NOMO-1 treated with DMSO at 0.1 percent for 48 hours (cell line): ENCODE results near the gene CSNK2B.

Experiments used
- DNase-seq: peaks from one replicate; lab custom pipeline; 2025; ENCODE audit not compliant: unreplicated experiment; lab: John Stamatoyannopoulos, UW

The CSNK2B gene

DNA sequence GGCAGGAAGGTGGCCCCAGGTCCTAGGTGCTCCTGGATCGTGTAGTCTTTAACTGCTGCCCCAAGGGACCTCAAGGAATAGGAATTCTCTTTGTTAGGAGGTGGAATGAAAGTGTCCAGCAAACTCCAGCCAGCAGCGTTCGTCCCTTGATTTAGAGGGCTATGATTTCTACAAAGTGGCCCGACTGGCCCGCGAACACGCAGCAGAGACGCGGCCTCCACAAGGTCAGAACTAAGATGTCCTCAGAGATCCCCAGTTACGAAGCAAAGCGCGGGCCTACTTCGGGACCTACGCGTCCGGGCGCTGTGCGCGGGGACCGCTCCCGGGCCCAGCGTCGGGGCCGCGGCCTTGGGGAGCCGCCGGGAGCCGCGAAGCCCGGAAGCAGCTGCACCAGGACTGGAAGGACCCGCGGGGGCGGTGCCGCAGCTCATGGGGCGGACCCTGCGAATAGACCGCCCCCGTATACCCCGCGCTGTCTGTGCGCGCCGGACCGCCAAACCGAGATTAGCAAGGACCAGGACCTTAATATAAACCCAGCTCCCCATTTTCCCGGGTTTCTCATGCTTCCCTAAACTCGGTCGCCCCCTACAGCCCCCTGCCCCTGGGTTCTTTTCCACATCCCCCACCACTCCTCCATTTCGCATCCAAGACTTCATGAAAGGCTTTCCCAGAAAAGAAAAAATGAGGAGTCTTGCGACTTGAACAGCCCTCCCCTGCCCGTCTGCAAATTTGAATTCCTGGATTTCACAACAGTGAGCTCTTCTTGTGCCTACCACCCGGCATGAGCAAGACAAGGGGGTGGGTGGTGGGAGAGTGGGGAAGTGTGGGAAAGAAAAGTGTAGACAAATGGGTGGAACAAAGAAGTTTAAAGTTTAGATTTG is 5.3 kb upstream of the CSNK2B start, which contains the start of gene C6orf47:
C6orf47 (minus strand) TSS at position 398 of the 881 bp plus-strand sequence. CDS start 831 bp downstream, outside the sequence.
- peak; percentile 69 for DNase-seq

DNA sequence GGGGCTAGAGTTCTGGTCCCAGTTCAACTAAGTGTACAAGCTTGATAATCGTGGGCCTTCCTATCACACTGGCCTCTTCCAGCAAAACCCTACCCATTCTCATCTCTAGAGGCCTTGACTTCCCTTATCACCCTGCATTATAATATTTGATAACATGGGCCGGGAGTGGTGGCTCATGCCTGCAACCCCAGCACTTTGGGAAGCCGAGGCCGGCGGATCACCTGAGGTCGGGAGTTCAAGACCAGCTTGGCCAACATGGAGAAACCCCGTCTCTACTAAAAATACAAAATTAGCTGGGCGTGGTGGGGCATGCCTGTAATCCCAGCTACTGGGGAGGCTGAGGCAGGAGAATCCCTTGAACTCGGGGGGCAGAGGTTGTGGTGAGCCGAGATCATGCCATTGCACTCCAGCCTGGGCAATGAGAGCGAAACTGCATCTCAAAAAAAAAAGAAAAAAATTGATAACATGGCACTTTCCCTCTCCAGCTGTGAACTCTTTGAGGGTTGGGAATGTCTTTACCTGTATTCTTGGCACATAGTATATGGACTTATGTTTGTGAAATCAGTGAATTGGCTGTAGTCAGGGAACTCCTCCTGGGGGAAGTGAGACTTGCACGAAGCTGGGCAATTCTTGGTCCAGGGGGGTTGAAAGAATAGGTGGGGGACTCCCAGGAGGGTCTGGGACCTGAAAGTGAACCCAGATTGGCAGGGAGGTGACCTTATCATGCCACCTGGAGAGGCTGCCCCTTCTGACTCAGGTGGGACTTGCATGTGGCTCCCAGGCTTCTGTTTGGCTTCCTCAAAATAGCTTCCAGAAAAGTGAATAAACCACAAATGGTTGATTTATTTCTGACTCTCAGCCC is 4.4 kb upstream of the CSNK2B start:
- DNase-seq = no peak

DNA sequence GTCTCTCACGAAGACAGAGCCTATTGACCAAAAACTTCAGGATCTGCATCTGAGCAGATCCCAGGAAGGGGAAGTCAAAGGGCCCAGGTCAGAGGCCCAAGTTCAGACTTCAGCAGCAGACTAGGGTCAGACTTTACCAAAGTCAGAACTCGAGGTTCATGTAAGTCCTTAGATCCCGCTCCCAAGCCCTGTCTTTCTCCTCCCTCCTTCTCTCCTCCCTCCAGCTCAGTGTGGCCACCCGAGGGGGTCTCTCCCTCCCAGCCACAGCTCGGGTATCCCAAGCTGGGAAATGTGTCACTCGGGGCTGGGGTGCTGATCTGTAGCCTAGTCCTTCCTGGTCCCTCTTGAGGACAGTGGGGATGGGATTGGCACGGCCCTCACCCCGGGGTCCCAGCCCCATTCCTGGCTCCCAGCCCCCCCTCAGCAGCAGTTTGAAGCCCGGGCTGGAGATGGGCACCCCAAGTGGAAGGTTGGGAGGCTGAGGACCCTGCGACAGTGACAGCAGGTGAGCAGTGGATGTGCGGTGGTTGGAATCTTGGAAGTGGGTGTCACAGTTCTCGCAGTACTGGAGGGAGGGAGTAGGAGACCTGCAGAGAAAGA is 3.7 kb upstream of the CSNK2B start:
- DNase-seq = no peak

DNA sequence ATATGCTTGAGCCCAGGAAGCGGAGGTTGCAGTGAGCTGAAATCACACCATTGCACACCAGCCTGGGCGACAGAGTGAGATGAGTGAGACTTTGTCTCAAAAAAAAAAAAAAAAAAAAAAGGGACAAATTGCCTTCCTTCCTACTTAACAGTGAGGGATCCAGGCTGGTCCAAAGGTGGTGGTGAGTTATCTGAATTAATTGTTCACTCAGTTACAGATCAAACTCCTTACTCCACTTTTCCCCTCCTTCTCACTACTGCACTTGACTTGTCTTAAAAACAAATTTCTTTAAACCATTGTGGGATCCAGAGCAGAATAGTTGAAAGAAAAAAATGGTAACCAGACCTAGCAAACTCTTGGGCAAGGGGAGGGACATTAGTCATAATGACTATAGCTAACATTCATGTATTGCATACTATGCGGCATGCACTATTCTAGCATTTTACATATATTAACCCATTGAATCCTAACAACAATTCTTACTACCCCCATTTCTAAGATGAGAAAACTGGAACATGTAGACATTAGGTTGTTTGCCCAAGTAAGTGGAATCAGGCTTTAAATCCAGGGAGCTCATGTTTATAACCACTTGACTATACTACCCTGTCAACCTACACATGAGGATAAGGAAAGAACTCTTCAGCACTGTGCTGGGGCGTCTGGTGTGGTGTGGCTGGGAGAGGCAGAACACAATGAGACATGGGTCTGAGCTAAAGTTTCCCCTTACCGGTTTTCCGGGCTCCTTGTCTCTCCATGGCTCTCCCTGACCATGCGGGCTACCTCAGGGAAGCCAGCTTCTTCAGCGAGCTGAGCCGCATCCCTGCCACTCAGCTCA is 2.5 kb upstream of the CSNK2B start:
- DNase-seq = no peak

DNA sequence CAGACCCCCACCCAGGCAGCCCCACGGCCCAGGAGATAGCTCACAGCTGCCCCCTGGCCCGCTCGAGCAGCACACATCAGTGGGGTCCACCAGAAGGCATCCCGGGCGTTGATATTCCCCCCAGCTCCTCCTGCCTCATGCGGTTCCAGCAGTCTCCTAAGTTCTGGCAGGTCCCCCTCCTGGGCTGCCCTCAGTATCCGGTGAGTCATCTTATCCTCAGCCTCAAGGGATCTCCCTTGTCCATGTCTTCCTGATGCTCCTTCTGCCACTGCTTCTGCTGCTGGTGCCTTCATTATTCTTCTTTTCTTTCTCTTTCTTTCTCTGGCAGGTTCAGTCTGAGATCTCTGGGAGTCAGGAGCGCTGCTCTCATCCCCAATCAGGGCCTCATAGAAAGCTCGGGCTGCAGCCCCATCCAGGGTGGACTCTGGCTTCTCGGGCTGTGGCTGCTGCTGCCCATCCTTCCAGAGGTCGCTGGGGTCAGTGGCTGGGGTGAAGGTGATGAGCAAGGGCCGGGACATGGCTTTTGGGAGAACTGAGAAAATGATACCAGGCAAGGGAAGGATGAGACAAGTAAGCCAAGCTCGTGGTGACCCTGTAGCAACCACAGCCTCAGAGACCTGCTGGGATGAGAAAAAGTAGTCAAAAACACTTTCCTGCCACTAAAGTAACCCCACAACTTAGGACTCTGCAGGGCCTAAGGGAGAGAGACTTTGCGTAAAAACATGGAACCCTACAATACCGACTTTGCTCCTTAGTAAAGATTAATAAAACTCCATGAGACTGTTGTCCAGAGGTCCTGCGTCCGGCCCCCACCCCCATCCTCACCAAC is 1.7 kb upstream of the CSNK2B start:
- no peak for DNase-seq

DNA sequence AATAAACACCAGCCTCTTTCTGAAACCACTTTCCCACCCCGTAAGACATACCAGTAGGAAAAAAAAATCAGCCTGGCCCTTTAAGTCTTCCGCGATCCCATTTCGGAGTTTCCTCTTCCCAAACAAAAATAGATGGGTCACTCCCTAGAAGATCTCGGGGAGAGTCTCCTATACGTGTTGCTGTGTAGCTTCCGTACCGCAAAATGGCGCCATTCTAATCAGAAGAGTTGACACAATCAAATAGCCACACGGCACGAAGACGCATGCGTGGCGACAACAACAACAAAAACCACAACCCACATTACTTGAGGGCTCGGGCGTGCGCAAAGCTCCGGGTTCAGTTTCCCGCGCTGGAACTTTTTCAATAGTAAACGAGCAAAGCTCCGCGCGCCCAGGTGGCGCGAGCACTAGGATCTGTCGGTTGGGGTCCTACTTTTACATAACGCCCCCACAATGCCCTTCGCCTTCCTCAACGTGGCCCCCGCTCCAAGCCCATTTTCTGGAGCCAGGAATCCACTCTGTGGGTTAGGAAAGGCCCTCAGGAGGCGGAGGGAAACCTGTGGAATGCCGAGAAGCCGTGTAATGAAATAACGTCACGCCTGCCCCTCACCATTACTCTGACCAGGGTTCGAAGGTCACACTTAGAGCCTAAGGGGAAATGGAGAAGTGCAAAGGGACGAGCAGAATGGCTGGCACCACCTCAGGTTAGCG is 935 bp upstream of the CSNK2B start, which contains the start of gene GPANK1:
GPANK1 (minus strand) TSS at position 208 of the 711 bp plus-strand sequence. CDS start 519 bp downstream, outside the sequence.
- peak; percentile 89 for DNase-seq

DNA sequence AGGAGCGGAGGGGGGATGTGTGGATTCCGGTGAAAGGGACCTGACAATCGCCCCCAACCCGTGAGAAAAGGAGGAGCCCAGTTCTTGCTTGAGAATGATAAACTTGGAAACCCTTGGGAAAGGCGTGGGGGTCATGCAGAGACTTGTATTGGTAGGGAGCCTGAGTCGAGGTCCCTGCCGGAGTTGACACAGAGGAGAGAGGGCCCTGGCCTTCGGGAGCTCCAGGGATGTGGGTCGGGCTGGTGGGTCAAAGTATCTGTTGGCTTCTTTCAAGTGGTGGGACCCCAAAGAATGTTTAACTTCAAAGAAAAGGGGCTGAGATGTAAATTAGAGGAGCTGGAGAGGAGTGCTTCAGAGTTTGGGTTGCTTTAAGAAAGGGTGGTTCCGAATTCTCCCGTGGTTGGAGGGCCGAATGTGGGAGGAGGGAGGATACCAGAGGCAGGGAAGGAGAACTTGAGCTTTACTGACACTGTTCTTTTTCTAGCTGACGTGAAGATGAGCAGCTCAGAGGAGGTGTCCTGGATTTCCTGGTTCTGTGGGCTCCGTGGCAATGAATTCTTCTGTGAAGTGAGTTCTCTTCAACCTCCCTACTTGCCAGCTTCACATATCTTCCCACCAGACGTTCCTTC is 571 bp downstream of the CSNK2B start:
- peak; percentile 14 for DNase-seq

DNA sequence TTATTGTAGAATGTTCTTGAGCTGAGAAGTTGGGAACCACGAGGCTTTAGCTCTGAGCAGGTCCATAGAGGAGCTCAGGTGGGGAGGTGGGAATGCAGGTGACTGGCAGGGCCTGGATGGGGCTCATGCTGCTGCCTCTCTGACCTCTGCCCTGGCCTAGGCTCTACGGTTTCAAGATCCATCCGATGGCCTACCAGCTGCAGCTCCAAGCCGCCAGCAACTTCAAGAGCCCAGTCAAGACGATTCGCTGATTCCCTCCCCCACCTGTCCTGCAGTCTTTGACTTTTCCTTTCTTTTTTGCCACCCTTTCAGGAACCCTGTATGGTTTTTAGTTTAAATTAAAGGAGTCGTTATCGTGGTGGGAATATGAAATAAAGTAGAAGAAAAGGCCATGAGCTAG is 3.8 kb downstream of the CSNK2B start, which contains the start of gene LY6G5B:
LY6G5B (plus strand) TSS at position 301 of the 400 bp plus-strand sequence. CDS start 975 bp downstream, outside the sequence.
- DNase-seq = no peak

DNA sequence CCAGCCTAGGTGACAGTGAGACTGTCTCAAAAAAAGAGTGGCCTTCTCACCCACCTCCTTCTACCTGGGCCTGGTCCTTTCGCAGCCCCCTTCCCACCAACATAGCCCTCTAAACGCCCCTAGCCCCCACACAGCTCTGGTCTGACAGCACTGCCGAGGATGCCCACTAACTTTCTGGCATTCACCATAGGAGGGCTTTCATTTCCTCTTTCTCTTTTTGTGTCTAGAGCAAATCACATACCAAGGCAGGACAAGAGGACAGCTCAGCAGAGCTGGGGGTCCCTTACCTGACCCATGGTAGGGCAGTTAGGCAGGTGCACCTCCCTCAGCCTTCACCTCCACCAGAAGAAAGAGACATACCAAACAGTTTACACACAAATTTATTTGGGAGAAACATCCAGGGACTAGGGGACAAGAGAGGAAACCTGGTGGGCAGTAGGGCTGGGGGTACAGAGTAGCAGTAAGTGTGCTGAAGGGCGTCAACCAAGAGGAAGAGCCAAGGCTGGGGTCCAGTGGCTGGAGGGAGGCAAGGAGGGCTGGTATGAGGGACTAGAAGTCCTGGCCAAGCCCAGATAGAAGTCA is 10.5 kb downstream of the CSNK2B start:
- DNase-seq = peak; percentile 35

DNA sequence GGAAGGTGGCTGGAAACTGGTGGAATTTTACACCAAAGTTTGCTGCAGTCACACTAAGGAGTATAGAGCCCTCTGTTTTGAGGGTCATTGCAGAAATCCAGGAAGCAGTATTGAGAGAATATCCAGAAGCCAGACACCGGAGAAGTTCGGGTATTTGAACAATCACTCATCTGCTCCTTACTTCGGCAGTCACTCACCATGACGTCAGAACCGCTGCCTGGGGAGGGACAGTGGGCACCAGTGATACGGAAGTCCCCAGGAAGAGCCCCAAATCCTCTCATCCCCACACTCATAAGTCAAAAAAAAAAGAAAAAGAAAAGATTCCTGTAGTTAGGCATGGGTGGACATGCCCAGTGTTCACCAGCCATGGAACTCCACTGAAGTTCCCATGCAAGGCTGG is 11.0 kb downstream of the CSNK2B start:
- no peak for DNase-seq

DNA sequence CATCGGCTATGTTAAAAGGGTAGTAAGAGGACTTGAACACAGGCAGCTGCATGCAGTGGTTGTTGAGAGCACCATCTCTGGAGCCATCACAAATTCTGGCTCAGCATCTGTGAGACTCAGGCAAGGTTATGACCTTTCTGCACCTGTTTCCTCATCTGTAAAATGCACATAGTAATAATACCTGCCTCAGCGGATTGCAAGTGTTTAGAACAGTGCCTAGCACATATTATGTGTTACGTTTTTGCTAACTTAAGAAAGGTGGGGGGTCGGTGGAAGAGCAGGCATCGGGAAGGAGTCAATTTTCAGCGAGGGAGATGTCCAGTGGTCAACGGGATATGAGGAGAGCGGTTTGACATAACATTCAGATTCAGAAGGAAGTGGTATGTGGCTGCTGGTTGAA is 12.1 kb downstream of the CSNK2B start:
- DNase-seq = no peak

DNA sequence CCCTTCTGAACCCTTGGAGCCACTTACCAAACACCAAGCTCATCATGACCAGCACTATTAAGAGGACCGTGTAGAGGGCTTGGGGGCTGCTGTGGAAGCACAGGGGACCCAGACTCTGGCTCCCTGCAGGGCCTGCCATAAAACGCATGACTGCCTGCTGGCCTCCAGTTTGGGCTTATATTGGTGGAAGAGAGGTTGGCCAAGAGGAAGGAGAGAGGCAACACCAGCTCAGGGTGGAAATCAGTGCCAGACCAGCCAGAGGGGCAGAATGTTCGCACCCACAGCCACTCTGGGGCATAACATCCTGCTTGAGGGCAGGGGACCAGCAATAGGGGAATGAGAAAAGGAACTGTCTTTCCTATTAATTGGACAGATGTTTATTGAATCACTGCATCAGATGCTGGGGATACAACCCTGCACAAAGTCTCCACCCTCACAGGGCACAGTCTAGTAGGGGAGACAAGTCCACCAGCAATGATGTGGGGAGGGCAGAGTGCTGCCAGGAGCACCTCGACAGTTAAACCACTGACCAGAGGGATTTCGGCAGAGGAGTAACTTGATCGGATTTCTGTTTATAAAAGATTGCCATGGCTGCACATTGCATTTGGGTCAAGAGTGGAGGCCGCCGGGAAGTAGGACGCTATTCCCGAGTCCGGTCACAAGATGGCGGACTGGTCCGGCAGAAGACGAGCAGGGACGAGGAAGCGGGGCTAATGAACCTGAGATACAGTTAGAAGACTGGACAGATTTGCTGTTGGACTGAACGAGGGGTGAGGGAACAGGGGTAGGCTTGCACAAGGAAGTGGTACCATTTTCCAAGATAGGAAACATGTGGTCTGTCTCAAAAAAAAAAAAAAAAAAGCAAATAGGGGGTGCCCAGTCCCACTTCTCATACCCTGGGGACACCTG is 14.6 kb downstream of the CSNK2B start, which contains the start of gene LY6G5C:
LY6G5C (minus strand) TSS at position 842 of the 909 bp plus-strand sequence; CDS start at position 148, 694 bp downstream.
- DNase-seq = peak; percentile 72

DNA sequence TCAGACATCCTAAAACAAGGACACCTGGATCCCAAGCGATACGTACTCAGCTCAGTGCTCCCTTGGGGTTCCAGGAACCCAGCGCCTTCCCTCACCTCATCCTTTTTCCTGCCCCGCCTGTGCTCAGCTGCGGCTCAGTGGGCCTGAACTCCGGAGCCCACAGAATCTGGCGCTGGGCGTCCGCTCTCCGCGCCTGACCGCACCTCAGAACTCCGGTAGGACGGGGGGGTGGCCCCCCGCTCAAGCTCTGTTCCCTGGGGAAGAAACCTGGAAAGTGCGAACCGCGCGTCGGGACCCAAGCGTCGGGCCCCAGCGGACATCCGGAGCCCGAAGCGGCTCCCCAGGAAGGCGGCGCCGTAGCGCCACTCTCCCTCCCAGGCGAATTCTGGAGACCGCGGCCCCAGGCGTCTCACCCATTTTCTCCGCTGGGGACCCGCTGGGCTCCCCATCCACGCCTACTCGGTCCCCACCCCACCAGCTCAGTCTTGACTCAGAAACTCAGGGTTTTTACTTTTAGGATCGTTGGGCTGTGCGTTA is 15.3 kb downstream of the CSNK2B start:
- no peak for DNase-seq

DNA sequence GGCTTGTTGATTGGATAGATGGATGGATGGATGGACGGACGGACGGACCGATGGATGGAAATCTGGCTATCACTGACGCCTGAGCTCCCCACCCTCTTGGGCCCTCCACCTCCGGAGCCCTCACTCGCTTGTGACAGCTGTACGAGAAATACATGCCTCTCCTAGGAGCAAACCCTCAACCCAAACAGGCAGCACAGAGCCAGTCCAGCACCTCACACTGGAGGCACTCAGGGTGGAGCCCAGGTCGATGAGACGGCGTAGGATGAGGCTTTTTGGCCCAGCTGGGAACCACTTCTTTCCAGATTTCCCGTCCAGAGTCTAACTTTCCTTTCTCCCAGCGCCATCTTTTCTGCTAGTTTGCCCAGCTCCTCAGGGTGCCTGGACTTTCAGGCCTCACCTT is 17.7 kb downstream of the CSNK2B start:
- no peak for DNase-seq

DNA sequence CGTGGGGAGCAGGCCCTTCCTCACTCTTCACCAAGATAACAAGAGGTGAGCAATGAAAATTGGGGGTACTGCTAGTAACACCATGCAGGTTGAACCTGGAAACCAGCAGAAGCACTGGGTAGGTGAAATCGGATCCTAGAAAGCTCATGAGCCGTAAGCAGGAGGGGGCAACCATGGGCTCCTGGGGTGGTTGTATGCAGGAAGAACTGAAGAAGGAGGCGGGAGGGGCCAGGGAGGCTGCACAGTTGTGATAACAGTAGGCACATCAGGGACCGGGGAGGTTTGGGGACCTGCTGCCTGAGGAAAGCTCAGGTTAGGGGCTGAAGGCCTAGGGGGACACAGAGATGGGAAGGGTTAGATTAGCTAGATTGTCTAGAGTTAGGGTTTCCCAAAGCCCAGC is 20.6 kb downstream of the CSNK2B start:
- no peak for DNase-seq

DNA sequence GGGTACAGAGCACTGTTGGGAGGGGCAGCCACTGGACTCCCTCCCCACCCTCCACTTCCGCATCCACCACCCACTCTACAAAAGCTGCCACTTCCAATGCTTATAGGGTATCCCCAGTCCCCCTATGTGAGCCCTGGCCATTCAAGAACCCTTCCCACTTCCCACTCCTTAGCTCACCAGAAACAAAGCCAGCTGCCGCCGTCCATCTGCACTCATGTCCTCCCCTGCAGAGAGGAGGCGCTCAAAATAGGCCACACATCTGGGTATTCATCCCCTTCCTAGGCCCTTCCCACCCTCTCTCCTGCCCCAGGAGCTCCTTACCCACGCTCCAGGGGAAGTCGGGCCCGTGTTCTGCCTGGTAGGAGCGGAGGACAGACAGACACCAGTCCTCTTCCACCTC is 21.4 kb downstream of the CSNK2B start:
- DNase-seq = no peak
